Liver (tissue), 3 donors: Measurements from ENCODE around the gene UFD1.

Experiments
- CTCF ChIP-seq: fragments of 150-350 bp; IDR thresholded peaks from 2 replicates; pipeline ENCODE4 v1.5.1; 2017; ENCODE audit warnings: improper control_type of control experiment, low read depth, low read length; ENCODE audit not compliant: missing input control
- MAX ChIP-seq: IDR thresholded peaks from 2 replicates; pipeline ENCODE4 v1.6.1; 2016; ENCODE audit warnings: antibody characterized with exemption
- RAD21 ChIP-seq, 2 donors: IDR thresholded peaks; 2 replicates each; pipeline ENCODE4 v1.6.1; 2016; ENCODE audit warnings: antibody characterized with exemption in 2 of 2, mild to moderate bottlenecking in 2 of 2
- REST ChIP-seq: IDR thresholded peaks from 2 replicates; pipeline ENCODE4 v1.6.1; 2016; ENCODE audit warnings: antibody characterized with exemption, mild to moderate bottlenecking
- SP1 ChIP-seq: IDR thresholded peaks from 2 replicates; pipeline ENCODE4 v1.6.1; 2018; ENCODE audit warnings: antibody characterized with exemption, mild to moderate bottlenecking
- TAF1 ChIP-seq: conservative IDR thresholded peaks from 2 replicates; pipeline ENCODE4 v1.6.1; 2016; ENCODE audit warnings: antibody characterized with exemption, mild to moderate bottlenecking
- YY1 ChIP-seq: IDR thresholded peaks from 2 replicates; pipeline ENCODE4 v1.6.1; 2016; ENCODE audit warnings: antibody characterized with exemption, mild to moderate bottlenecking
- ZBTB33 ChIP-seq: IDR thresholded peaks from 2 replicates; pipeline ENCODE4 v1.6.1; 2016; ENCODE audit warnings: antibody characterized with exemption
- donor health status: healthy.
- donor health status: healthy.

- TF ChIP-seq CTCF (no peak), RAD21 (IDR thresholded peaks at IDR 0.05) (peak; percentile 14 to 54), SP1 (peak; percentile 37), YY1 (no peak), TAF1 (no peak), REST (no peak), MAX (no peak), ZBTB33 (no peak)
Measured at GRCh38 chr22:19440411-19441195, 38.4 kb downstream of the UFD1 start.
